Spleen (tissue), 11 donors: ENCODE data around the gene ITGB5. TPM values are rescaled to one million over a fixed set of nuclear protein-coding genes. Genes with fewer than 3 reads are reported as not detected.
A peak's percentile ranks its signal among the peaks of the same experiment; 100 is the strongest.

Source experiments
- DNase-seq: peaks from one replicate; pipeline ENCODE4 v3.0.0-alpha.2; 2020
- H3K27ac ChIP-seq, 8 donors: fragments of 200-600 bp; sonication (generic) in 7 of 8; 1 replicate in 4 of 8; 2 replicates in 4 of 8; pipeline versions ENCODE4 v1.5.0 to v1.8.0; 2016 to 2021; ENCODE audit warnings: inconsistent platforms in 4 of 8, mild to moderate bottlenecking in 4 of 8, moderate library complexity in 1 of 8
- H3K27me3 ChIP-seq, 7 donors: fragments of 200-600 bp; sonication (generic) in 6 of 7; replicated peaks in 1 of 7; 1 replicate in 4 of 7; 2 replicates in 3 of 7; pipeline versions ENCODE4 v1.5.0 to v1.8.0; 2016 to 2021; ENCODE audit warnings: inconsistent platforms in 3 of 7, mild to moderate bottlenecking in 1 of 7
- H3K36me3 ChIP-seq, 6 donors: fragments of 200-600 bp; sonication (generic) in 5 of 6; 1 replicate in 4 of 6; 2 replicates in 2 of 6; pipeline versions ENCODE4 v1.5.0 to v1.8.0; 2016 to 2021; ENCODE audit warnings: inconsistent platforms in 2 of 6
- H3K4me1 ChIP-seq, 6 donors: fragments of 200-600 bp; sonication (generic) in 5 of 6; 1 replicate in 3 of 6; 2 replicates in 3 of 6; pipeline versions ENCODE4 v1.5.0 to v1.8.0; 2016 to 2021; ENCODE audit warnings: inconsistent platforms in 3 of 6
- H3K4me3 ChIP-seq, 8 donors: fragments of 200-600 bp; sonication (generic) in 7 of 8; 1 replicate in 4 of 8; 2 replicates in 4 of 8; pipeline versions ENCODE4 v1.5.0 to v1.8.0; 2016 to 2021; ENCODE audit warnings: inconsistent platforms in 4 of 8, mild to moderate bottlenecking in 4 of 8, moderate library complexity in 2 of 8
- H3K9me3 ChIP-seq, 8 donors: fragments of 200-600 bp; sonication (generic) in 7 of 8; 1 replicate in 4 of 8; 2 replicates in 4 of 8; pipeline versions ENCODE4 v1.5.0 to v1.8.0; 2016 to 2021; ENCODE audit warnings: inconsistent platforms in 4 of 8
- POLR2A ChIP-seq, 3 donors: fragments of 450-650 bp; IDR thresholded peaks; one replicate each; pipeline ENCODE4 v1.5.1; 2017; ENCODE audit warnings: antibody characterized with exemption in 3 of 3, mild to moderate bottlenecking in 1 of 3
- POLR2AphosphoS5 ChIP-seq, 3 donors: sonication (generic); formaldehyde crosslinking; IDR thresholded peaks; one replicate each; pipeline ENCODE4 v1.5.1; 2017; ENCODE audit warnings: antibody characterized with exemption in 3 of 3
- WGBS, 5 donors: extraction: QIAGEN DNeasy Blood & Tissue Kit in 3 of 5; methylation state at CpG; one replicate each; pipeline versions ENCODE4 v1.1.5 to v1.1.7; 2013 to 2018; 5-methylcytosine and 5-hydroxymethylcytosine counted together
- intact Hi-C: fragments of 100-400 bp; cut with DNase I; formaldehyde crosslinking; loops from one replicate; pipeline ENCODE4 v1.15.0; 2023; ENCODE audit warnings: low total_unique reads
- polyA plus RNA-seq, 3 donors: library from polyadenylated mRNA; stranded (reverse); fragments of 200-250 nt; gene quantifications; one replicate each; pipeline ENCODE4 v1.2.1, GENCODE V29; 2013
- total RNA-seq, 7 donors: library from RNA; depleted of rRNA in 3 of 7; stranded (reverse); fragments of >200 nt in 3 of 7; fragmentation: NEBNext Ultra II Directional in 4 of 7; extraction: Animal tissue kit (Norgen Biotek cat#: 25700) in 4 of 7; gene quantifications; one replicate each; pipeline versions ENCODE4 v1.1.0 to v1.2.1, GENCODE V29; 2016 to 2021
- TF ChIP-seq, protein P1 (sequence below), 11 experiments: fragments of 200-600 bp in 7 of 11; fragments of 450-650 bp in 4 of 11; sonication (generic) in 4 of 11; IDR thresholded peaks in 8 of 11; conservative IDR thresholded peaks in 3 of 11; 1 replicate in 7 of 11; 2 replicates in 4 of 11; pipeline versions ENCODE4 v1.4.0 to v1.8.0; 2016 to 2021; ENCODE audit warnings: antibody characterized with exemption in 11 of 11, inconsistent platforms in 4 of 11, mild to moderate bottlenecking in 1 of 11
- donor health status: healthy with polysubstance abuse.
- donor health status: DM: no; HTN: no; CAD: no; lungs with moderate emphysema.
- donor health status: DM: no; HTN: no; CAD: no.
- donor health status: Bipolar disorder and iron deficiency.
- donor health status: healthy.
- donor health status: DM: no; HTN: no; CAD: no.
- donor health status: DM: yes; HTN: yes; CAD: no.

Gene ITGB5
- total and polyA plus RNA-seq, 10 donors, result 7.4 to 227 (median 108) TPM

DNA sequence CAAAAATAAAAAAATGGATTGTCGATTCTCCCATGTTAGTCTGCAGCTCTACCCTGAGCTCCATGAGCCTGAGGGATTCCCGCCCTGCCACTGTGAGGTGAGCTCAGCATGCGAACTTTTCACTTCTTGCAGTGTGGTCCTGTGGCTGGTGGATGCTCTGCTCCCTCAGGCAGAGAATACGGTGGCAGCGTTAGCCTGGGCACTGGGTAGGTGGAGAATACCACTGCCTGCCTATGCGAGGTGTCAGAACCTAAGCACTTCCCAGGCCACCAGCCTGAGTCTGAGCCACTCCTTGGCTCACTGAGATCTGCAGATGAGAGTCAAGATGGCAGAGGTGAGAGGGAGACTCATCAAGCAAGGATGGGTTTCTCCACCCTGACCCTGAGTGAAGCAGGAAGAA is 70.1 kb downstream of the ITGB5 start:
- Histone ChIP-seq H3K36me3 (peaks cover 0 to 51% (median 3%) of the 10 kb centered on the region in 6 donors), H3K9me3 (no peaks in the 10 kb centered on the region), H3K4me3 (no peak overlapping the region), H3K27me3 (no peaks in the 10 kb centered on the region), H3K27ac (no peak overlapping the region), H3K4me1 (peaks cover 0 to 1% (median 0%) of the 10 kb centered on the region in 6 donors)
- no peak for DNase-seq
- 89 to 96% (median 93%) methylated on average over 6 of the region's 6 CpGs for WGBS, 5 donors
- no peak for TF ChIP-seq POLR2AphosphoS5 (IDR thresholded peaks at IDR 0.05)
- TF ChIP-seq, protein P1, sequence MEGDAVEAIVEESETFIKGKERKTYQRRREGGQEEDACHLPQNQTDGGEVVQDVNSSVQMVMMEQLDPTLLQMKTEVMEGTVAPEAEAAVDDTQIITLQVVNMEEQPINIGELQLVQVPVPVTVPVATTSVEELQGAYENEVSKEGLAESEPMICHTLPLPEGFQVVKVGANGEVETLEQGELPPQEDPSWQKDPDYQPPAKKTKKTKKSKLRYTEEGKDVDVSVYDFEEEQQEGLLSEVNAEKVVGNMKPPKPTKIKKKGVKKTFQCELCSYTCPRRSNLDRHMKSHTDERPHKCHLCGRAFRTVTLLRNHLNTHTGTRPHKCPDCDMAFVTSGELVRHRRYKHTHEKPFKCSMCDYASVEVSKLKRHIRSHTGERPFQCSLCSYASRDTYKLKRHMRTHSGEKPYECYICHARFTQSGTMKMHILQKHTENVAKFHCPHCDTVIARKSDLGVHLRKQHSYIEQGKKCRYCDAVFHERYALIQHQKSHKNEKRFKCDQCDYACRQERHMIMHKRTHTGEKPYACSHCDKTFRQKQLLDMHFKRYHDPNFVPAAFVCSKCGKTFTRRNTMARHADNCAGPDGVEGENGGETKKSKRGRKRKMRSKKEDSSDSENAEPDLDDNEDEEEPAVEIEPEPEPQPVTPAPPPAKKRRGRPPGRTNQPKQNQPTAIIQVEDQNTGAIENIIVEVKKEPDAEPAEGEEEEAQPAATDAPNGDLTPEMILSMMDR (IDR thresholded peaks at IDR 0.05 in 8 of 11, conservative IDR thresholded peaks at IDR 0.05 in 3 of 11), result no peak
- intact Hi-C loops, result no loop called here

DNA sequence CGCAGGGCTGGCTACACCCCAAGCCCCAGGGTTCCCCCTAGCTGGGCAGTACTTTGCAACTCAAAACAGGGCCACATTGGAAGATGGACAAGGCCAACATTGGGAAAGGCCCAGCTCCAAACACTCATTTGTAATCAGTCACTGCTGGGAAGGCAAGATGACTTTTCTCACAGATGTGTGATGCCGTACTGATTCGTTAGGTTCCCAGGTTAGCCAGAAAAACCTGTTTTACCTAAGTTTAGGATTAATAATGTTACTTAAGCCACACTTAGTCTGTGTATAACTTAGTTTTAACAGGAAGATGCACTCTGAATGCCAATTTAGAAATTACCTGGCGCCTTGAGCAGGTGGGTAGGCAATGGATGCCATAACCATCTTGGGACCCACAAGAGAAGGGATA is 71.0 kb downstream of the ITGB5 start:
- peaks cover 0 to 49% (median 3%) of the 10 kb centered on the region in 6 donors for H3K36me3 ChIP-seq
- no peak overlapping the region for H3K27ac ChIP-seq
- no peaks in the 10 kb centered on the region for H3K27me3 ChIP-seq
- TF ChIP-seq POLR2AphosphoS5 (IDR thresholded peaks at IDR 0.05) (no peak), POLR2A (IDR thresholded peaks at IDR 0.05) (no peak)
- TF ChIP-seq, protein P1 (IDR thresholded peaks at IDR 0.05 in 8 of 11, conservative IDR thresholded peaks at IDR 0.05 in 3 of 11), result no peak
- H3K4me3 ChIP-seq, result no peak overlapping the region
- 93 to 100% (median 95%) methylated on average over 4 of the region's 4 CpGs for WGBS, 5 donors
- DNase-seq, result no peak
- intact Hi-C loops, result no loop called here
- H3K4me1 ChIP-seq, result peaks cover 0 to 4% (median 0%) of the 10 kb centered on the region in 6 donors
- no peaks in the 10 kb centered on the region for H3K9me3 ChIP-seq

DNA sequence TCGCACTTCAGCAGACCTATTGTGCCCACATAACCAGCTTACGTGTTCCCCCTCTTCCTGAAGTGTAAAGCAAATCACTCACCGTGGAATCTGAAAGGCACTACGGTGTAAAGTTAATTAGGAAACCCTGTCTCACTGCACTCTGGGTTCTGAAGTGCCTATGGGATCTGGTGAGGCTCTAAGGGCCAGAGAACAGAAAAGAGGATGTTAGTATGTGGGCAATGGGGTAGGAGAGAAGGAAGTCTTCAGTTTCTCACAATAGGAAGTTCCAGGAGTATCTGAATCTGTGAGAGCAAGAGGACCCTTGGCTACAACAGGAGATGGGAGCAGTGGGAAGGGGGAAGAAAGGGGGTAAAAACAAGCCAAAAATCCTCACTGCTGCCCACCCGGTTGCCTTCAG is 71.4 kb downstream of the ITGB5 start:
- peak overlapping the region in 1 of 8 donors; percentile 30 for H3K27ac ChIP-seq
- WGBS, 5 donors, result 73 to 83% (median 79%) methylated on average over 4 to 5 of the region's 5 CpGs
- H3K36me3 ChIP-seq, result peaks cover 0 to 45% (median 3%) of the 10 kb centered on the region in 6 donors
- intact Hi-C loops, result no loop called here
- H3K4me3 ChIP-seq, result no peak overlapping the region
- H3K9me3 ChIP-seq, result no peaks in the 10 kb centered on the region
- H3K27me3 ChIP-seq, result no peaks in the 10 kb centered on the region
- H3K4me1 ChIP-seq, result peaks cover 0 to 4% (median 0%) of the 10 kb centered on the region in 6 donors
- DNase-seq, result no peak
- TF ChIP-seq POLR2A (IDR thresholded peaks at IDR 0.05), result no peak
- TF ChIP-seq, protein P1 (IDR thresholded peaks at IDR 0.05 in 8 of 11, conservative IDR thresholded peaks at IDR 0.05 in 3 of 11), result no peak
- TF ChIP-seq POLR2AphosphoS5 (IDR thresholded peaks at IDR 0.05), result no peak

DNA sequence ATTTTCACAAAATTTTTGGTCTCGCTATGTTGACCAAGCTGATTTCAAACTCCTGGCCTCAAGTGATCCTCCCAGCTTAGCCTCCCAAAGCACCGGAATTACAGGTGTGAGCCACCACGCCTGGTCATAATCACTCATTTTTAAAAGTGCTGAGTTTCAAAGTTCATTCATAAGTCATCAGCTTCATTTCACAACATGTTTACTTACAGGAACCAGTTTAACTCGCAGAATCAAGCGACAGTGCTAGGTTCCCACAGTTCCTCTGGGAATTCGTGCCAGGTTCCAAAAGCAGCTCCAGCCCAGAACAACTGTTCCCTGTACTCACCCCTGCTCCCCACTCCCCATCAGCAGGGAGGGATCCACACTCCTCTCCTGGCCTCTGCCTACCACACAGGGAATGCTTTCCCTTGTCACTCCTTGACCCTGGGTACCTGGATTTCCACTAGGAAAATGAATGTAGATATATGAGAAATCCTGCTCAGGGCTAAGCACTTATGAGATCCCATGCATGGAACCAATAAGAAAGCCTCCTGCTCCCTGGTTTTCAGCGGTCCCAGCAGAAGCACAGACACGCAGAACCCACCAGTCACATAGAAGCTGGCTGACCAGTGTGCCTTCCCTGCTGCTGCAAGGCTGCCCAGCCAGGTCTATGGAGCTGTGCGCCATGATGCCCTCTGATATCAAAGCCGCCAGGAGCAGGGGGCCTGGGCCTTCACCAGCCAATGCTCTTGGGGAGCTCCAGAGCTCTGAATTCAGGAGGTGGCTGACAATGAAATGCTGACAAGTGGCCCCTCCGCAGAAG is 72.3 kb downstream of the ITGB5 start:
- intact Hi-C loops, result no loop called here
- no peaks in the 10 kb centered on the region for H3K27me3 ChIP-seq
- H3K9me3 ChIP-seq, result no peaks in the 10 kb centered on the region
- H3K36me3 ChIP-seq, result peaks cover 0 to 37% (median 3%) of the 10 kb centered on the region in 6 donors
- DNase-seq, result no peak
- H3K4me1 ChIP-seq, result peaks cover 0 to 4% (median 0%) of the 10 kb centered on the region in 6 donors
- WGBS, 5 donors, result 87 to 95% (median 89%) methylated on average over 10 to 11 of the region's 11 CpGs
- no peak overlapping the region for H3K4me3 ChIP-seq
- TF ChIP-seq, protein P1 (IDR thresholded peaks at IDR 0.05 in 8 of 11, conservative IDR thresholded peaks at IDR 0.05 in 3 of 11), result no peak
- TF ChIP-seq POLR2A (IDR thresholded peaks at IDR 0.05), result no peak
- no peak for TF ChIP-seq POLR2AphosphoS5 (IDR thresholded peaks at IDR 0.05)
- peak overlapping the region in 1 of 8 donors; percentile 0 for H3K27ac ChIP-seq
